ENCODE data around the gene EN2.

Gene EN2

DNA sequence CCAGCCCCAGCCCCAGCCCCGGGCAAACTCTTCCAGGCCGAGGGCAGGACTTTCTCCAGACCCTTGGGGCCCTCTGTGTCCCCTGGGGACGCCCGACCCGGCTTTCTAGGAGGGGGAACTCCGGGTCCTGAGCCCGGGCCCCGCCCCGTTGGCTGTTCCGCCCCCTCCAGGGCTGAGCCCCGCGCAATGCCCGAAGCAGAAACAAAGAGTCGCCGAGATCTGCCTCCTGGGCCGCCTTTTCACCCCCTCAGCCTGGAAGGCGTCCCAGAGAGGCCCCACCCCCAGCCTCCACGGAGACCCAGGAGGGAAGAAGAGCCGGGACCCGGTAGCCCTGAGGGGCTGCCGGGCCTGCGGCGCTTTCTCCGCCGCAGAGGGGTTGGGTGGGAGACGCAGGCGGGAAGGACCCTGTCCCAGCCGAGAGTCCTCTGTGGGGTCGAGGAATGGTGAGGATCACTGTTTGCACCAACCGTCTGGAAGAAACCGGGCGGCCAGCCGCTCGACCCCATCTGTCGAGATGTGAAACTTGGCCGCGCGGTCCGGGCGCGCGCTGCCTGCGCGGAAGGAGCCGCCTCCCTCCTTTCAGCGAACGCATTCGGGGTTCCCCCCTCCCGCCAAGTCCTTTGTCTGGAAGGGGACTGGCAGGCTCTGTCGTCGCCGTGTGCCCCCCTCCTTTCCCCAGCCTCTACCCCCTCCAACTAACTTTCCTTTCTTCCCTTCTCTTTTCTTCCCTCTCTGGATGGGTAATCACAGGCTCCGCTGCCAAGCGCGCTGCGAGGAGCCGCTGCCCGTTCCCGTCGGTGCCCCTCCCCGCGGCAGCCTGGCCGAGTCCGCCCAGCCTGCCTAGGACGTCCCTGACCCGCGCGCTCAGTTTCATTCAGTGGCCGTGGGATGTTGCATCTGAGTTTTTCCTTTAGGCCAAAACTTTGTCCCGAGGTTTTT is 10.2 kb downstream of the EN2 start:
- H3K27ac ChIP-seq, result no peak overlapping the region
- TF ChIP-seq, protein P1, sequence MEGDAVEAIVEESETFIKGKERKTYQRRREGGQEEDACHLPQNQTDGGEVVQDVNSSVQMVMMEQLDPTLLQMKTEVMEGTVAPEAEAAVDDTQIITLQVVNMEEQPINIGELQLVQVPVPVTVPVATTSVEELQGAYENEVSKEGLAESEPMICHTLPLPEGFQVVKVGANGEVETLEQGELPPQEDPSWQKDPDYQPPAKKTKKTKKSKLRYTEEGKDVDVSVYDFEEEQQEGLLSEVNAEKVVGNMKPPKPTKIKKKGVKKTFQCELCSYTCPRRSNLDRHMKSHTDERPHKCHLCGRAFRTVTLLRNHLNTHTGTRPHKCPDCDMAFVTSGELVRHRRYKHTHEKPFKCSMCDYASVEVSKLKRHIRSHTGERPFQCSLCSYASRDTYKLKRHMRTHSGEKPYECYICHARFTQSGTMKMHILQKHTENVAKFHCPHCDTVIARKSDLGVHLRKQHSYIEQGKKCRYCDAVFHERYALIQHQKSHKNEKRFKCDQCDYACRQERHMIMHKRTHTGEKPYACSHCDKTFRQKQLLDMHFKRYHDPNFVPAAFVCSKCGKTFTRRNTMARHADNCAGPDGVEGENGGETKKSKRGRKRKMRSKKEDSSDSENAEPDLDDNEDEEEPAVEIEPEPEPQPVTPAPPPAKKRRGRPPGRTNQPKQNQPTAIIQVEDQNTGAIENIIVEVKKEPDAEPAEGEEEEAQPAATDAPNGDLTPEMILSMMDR (IDR thresholded peaks at IDR 0.05), result no peak
- TF ChIP-seq ZFX (IDR thresholded peaks at IDR 0.05; ENCODE audit: borderline replicate concordance), result no peak

DNA sequence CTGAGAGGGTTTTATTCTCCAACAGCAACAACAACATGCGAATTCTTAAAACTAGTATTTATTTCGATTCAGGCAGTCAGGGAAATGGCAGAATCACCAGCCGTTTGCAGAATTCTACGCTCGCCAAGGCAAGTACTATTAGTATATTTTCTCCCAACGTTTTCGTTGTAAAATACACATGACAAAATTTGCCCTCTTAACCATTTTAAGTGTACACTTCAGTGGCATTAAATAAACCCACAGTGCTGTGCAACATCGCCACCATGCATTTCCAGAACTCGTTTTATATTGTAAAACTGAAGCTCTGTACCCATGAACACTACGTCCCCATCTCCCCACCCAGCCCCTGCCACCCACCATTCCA is 10.8 kb downstream of the EN2 start:
- no peak overlapping the region for H3K27ac ChIP-seq
- no peak for TF ChIP-seq ZFX (IDR thresholded peaks at IDR 0.05; ENCODE audit: borderline replicate concordance)
- TF ChIP-seq, protein P1 (IDR thresholded peaks at IDR 0.05), result no peak

DNA sequence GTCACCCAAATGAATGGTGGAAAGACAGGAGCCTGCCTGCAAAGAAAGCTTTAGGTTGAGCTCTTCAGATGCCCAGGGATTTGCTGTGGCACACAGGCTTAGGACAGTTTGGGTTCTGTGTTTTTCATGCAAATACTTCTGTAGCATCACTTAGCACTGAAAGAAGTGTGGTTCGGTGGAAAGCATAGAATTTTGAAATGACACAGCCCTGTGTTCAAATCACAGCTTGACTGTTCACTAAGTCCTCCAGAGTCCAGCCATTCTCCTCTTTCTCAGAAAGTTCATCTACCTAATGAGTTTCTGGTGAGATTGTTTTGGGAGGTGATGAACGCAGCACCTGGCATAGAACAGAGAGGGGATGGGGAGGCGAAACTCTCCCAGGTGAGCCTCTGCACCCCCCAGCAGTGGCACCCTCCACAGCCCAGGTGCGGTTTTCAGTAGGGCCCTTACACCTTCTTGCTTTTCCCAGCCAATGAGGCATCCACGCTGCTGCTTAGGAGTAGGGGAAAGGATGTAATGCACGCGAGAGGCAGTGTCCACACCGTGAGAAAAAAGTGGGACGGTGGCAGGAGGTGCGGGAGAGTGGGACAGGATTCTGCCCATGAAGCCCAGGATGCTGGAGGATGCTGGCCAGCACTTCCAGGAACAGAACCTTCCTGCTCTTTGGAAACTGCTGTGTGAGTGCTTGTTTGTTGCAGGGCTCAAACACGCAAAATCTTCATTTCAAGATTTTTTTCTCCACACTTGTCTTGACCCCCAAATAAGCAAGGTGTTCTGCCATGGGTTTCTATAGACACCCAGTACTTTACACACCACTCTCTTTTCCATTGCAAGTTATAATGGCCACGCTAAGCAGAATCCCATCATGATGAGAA is 11.6 kb downstream of the EN2 start:
- no peak for TF ChIP-seq ZFX (IDR thresholded peaks at IDR 0.05; ENCODE audit: borderline replicate concordance)
- TF ChIP-seq, protein P1 (IDR thresholded peaks at IDR 0.05), result no peak
- H3K27ac ChIP-seq, result no peak overlapping the region

GRCh38 chr7:155470186-155470487 is 12.2 kb downstream of the EN2 start:
- H3K27ac ChIP-seq, result no peak overlapping the region
- TF ChIP-seq, protein P1 (IDR thresholded peaks at IDR 0.05), result no peak
- TF ChIP-seq ZFX (IDR thresholded peaks at IDR 0.05; ENCODE audit: borderline replicate concordance), result no peak

- no peak overlapping the region for H3K27ac ChIP-seq
- no peak for TF ChIP-seq ZFX (IDR thresholded peaks at IDR 0.05; ENCODE audit: borderline replicate concordance)
- TF ChIP-seq, protein P1 (IDR thresholded peaks at IDR 0.05), result no peak
Observed at GRCh38 chr7:155470686-155471638, 13.0 kb downstream of the EN2 start.

GRCh38 chr7:155471718-155472117 is 13.8 kb downstream of the EN2 start:
- H3K27ac ChIP-seq, result no peak overlapping the region
- TF ChIP-seq, protein P1 (IDR thresholded peaks at IDR 0.05), result no peak
- TF ChIP-seq ZFX (IDR thresholded peaks at IDR 0.05; ENCODE audit: borderline replicate concordance), result no peak
